ENCODE results near the gene ILKAP.
A peak's percentile ranks its signal among the peaks of the same experiment; 100 is the strongest.

ILKAP gene

DNA sequence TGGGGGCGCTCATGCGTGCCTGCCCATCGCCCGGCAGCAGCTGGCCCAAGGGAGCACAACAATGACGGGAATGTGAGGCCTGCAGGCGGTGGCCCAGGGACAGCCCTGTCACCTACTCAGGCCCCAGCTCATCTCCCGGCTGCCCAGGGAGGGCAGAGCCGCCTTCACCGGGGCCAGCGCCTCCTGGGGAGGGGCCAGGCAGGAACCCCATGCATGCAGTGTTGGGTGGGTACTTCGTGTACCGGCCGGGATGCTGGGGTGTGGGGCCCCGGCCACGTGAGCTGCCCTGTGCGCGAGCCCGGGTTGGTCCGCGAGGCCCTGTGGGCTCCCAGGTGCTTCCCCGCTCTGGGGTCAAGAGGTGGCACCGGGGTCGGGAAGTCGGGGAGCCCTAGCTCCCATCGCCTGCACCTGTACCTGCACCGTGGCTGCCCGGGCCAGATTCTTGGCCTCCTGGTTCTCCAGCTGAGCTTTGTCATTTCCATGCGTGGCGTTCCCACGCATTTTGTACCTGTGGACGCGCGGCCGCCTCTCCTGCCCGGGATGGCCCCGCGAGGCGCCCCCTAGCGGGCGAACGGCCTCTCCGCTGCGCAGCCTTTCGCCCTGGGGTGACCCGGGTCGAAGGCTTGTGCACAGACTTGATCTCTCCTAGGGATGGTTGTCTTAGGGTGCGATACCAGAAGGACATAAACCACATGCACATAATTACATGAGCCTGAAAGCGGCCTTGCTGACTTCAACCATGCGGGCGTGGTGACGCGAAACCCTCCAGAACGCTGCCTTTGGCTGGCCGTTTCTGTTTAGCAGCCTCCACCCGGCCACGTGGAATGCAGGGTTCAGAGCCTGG, 64.1 kb downstream of the ILKAP start:
- peak; percentile 50 for DNase-seq
- Mint-ChIP-seq H3K36me3 (no peaks in the 10 kb centered on the region), H3K27ac (no peak overlapping the region), H3K27me3 (no peaks in the 10 kb centered on the region), H3K4me1 (peaks cover 5% of the 10 kb centered on the region), H3K9me3 (no peaks in the 10 kb centered on the region), H3K4me3 (no peak overlapping the region)
- CTCF ChIA-PET = interaction anchor here (0.7 to 2.3 kb wide), 7 partner anchors 12 to 281 kb away, joined by 3 to 7 read pairs (median 4); no protein-coding TSS in a partner anchor

DNA sequence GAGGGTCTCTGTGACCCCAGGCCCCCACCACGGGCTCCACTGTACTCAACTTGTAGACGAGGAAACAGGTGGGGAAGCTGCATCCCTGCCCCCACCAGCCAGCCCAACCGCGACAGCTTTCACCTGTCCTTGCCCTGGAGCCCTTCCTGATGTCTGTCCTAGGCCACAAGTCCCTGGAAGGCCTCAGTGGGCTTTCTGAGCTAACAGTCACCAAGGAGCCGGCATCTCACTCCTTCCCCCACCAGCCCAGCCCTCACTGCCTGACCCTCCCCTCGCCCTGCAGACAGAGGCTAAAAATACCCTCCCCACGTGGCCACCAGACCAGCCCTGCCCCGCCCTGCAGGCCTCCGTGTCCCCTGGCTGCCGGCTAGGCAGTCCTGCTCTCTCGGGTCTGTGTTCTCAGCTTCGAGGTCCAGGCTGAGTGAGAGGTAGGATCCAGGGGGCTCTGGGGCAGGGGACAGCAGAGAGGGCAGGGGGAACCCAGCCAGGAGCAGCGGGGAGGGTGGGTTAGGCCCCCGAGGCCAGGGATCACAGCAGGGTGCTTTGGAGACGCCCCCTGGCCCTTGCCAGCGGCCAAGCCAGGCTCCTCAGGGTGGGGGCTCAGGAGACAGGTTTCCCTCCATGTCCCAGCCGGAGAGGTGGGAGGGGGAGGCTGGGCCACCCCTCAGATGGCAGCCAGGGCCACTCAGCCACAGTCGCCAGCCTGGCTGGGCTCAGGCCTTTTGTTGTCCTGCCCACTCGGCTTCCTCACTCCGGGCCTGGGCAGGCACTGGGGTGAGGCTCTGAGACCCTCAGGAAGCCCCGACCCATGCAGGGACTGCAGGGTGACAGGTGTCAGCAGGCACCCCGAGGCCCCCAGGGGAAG, 64.9 kb downstream of the ILKAP start, which contains the start of gene KLHL30:
KLHL30 (plus strand) TSS at position 338 of the 865 bp plus-strand sequence. CDS start 2,087 bp downstream, outside the sequence.
- H3K27me3 Mint-ChIP-seq = no peaks in the 10 kb centered on the region
- H3K9me3 Mint-ChIP-seq = no peaks in the 10 kb centered on the region
- DNase-seq = no peak
- no peak within 1 kb of the TSS for H3K27ac Mint-ChIP-seq
- CTCF ChIA-PET = interaction anchor here (0.7 to 2.3 kb wide), 8 partner anchors 11 to 280 kb away, joined by 3 to 7 read pairs (median 4); no protein-coding TSS in a partner anchor
- H3K36me3 Mint-ChIP-seq = no peaks in the 10 kb centered on the region
- H3K4me3 Mint-ChIP-seq = no peak within 1 kb of the TSS
- peaks cover 5% of the 10 kb centered on the region for H3K4me1 Mint-ChIP-seq

DNA sequence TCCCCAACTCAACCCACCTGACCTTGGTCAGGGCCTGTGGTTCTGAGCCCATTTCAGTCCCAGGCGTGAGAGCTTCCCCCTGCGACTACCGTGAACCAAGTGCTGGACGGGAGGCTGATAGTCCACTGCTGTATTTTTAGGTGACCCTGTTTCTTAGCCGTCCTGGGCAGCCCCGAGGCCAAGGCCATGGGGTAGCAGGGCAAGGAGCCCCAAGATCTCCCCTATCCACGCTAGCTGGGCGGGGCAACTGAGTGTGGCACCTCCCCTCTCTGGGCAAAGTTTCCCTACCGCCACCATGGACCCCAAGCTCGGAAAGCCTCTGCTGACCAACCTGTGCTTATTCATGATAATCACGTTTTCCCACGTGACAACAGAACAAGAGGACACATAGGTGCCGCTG, 65.6 kb downstream of the ILKAP start:
- Mint-ChIP-seq H3K27ac (no peak overlapping the region), H3K4me1 (peaks cover 5% of the 10 kb centered on the region), H3K4me3 (no peak overlapping the region), H3K27me3 (no peaks in the 10 kb centered on the region), H3K9me3 (no peaks in the 10 kb centered on the region), H3K36me3 (no peaks in the 10 kb centered on the region)
- CTCF ChIA-PET = interaction anchor here (1.0 to 2.2 kb wide), 4 partner anchors 11 to 218 kb away, joined by 3 to 4 read pairs (median 3); no protein-coding TSS in a partner anchor
- no peak for DNase-seq

DNA sequence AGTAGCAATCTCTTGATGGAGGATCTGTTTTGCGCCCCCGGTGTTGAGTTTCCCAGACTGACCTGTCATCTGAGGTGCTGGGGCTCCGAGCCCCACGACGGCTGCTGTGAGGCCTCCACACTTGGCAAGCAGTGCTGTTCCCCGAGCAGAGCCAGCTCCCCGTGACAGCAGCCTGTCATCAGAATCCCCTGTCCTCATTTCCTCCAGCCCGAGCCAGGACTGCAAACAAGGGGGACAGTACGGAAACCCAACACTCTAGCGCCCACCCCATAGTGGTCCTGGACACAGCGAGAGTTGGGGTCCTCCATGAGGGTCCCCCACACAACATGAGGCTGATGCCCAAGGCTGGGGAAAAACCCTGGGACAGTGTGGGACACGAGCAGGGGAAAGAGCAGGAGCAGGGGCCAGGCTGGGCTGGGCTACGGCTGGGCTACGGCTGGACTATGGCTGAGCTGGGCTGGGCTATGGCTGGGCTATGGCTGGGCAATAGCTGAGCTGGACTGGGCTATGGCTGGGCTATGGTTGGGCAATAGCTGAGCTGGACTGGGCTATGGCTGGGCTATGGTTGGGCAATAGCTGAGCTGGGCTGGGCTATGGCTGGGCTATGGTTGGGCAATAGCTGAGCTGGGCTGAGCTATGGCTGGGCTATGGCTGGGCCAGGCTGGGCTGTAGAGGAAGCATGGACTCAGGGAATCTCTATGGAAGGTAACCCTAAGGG, 66.5 kb downstream of the ILKAP start:
- H3K27ac Mint-ChIP-seq = no peak overlapping the region
- H3K4me3 Mint-ChIP-seq = no peak overlapping the region
- H3K4me1 Mint-ChIP-seq = peaks cover 5% of the 10 kb centered on the region
- no peaks in the 10 kb centered on the region for H3K9me3 Mint-ChIP-seq
- no peak for DNase-seq
- no peaks in the 10 kb centered on the region for H3K36me3 Mint-ChIP-seq
- CTCF ChIA-PET = interaction anchor here (1.0 to 2.2 kb wide), 4 partner anchors 10 to 217 kb away, joined by 3 to 4 read pairs (median 3); no protein-coding TSS in a partner anchor
- no peaks in the 10 kb centered on the region for H3K27me3 Mint-ChIP-seq

DNA sequence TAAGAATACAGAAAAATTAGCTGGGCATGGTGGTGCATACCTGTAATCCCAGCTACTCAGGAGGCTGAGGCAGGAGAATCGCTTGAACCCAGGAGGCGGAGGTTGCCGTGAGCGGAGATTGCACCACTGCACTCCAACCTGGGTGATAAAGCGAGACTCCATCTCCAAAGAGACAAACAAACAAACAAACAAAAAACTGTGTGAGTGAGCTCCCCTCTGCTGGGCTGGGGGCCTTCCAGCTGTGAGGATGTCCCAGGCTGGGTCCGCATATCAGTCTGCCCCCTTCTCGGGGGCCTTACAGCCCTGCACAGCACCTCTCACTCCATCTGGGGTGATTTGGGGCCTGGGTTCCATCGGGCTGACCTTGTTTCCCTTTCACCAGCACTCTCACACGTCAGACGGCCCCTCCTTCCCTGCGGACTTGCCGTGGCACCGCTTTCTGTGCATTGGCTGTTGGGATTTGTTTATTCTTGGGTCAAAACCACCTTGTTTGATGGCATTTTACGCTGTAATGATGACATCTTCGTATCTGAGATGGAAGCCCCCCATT, 67.8 kb downstream of the ILKAP start:
- CTCF ChIA-PET = interaction anchor here (2.8 kb wide), 1 partner anchor 167 kb away, joined by 8 read pairs; no protein-coding TSS in a partner anchor
- no peak overlapping the region for H3K4me3 Mint-ChIP-seq
- H3K36me3 Mint-ChIP-seq = no peaks in the 10 kb centered on the region

DNA sequence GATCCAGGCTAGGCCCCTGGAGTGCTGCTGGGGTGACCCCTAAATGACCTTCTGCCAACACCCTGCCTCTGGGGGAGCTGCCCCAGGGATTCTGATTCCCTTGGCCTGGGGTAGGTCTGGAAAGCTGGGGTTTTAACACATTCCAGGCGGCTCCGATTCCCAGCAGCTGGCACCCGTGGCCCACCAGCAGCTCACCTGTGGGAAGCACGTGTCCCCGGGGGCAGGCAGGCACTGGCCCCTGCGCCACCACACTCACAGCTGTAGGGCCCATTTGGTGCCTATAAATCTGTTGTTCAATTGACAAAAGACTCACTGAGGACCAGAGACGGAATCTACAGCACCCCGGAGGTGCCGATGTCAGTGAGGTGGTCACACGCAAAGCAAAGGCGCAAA, 69.1 kb downstream of the ILKAP start:
- DNase-seq = no peak
- H3K4me3 Mint-ChIP-seq = no peak overlapping the region
- H3K36me3 Mint-ChIP-seq = no peaks in the 10 kb centered on the region
- no peaks in the 10 kb centered on the region for H3K4me1 Mint-ChIP-seq
- no peak overlapping the region for H3K27ac Mint-ChIP-seq
- no peaks in the 10 kb centered on the region for H3K27me3 Mint-ChIP-seq
- CTCF ChIA-PET = interaction anchor here (2.8 kb wide), 1 partner anchor 166 kb away, joined by 8 read pairs; no protein-coding TSS in a partner anchor
- H3K9me3 Mint-ChIP-seq = no peaks in the 10 kb centered on the region

More for the DNA sequence above, 67.8 kb downstream of the ILKAP start:
- Mint-ChIP-seq H3K27ac (no peak overlapping the region), H3K27me3 (no peaks in the 10 kb centered on the region), H3K4me1 (no peaks in the 10 kb centered on the region), H3K9me3 (no peaks in the 10 kb centered on the region)
- no peak for DNase-seq

DNA sequence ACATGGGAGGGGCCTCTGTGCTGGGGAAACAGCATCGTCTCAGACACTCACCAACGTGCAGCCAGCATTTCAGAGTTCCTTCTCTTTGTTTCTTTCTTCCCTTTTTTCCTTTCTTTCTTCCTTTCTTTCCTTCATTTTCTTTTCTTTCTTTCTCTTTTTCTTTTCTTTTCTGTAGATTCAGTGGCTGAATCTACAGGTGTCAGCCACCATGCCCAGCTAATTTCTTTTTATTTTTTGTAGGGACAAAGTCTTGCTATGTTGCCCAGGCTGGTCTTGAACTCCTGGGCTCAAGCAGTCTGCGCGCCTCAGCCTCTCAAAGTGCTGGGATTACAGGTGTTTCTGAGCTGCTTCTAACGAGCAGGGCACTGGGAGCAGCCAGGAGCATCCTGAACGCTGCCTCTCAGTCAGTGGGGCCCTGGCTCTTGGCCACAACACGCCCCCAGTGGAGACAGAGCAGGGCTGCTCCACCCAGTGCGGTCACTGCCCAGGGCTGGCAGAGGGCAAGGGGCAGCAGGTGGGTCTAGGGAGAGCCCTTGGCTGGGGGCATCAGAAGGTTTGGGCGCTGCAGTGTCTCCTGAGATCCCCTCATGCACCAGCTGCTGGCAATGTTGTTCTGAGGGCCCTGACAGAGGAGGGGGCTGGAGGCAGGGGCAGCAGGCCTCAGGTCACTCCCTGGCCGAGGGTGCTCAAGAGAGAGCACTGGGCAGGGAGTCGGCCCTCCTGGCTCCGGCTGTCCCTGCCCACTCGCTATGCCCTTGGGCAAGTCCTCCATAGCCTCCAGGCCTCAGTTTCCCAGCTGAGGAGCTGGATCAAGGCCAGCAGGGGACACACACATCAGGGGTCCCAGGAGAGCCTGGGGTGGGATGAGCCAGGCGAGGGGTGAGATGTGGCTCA, 69.7 kb downstream of the ILKAP start:
- Mint-ChIP-seq H3K27ac (no peak overlapping the region), H3K27me3 (no peaks in the 10 kb centered on the region), H3K9me3 (no peaks in the 10 kb centered on the region)

DNA sequence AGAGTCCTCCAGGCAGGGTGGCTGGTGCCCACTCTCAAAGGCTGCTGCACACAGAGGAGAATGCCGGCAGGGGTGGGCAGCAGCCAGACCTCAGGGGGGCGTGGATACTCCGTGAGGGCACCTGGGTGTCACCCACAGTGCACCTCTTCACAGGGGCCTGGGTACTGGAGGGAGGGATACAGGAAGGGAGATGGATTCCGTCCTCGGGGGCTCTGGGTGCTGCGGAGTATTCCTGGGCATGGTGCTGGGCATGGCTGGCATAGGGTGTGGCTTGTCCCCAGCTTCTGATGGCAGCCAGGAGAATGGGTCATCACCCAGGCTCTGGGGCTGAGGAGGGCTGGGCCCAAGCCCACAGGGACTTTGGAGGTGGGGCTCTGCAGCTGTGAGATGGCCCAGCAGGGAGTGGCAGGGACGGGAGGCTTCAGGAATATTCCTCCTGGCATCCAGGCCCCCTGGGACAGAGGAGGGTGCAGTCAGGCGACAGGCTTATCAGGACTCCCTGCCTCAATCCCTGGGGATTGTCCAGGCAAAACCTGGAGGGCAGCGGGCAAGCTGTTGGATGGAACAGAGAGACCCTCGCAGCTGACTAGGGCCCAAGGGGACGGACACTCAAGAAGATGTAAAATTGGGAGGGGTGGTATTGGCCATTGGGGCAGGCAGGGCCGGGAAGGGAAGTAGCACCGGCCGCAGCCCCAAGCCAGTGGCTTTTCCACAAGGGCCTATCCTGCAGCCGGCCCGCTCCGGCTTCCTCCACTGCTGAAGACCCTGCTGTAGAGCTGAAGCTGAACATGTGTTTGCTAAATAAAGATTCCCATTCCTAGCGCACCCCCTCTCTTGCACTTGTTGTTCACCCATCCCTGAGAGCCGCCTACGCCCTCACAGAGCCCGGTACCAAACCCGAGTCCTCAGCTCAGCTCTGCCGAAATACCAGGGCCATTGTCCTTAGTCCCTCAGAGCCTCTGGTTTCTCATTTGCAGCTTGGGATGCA, 70.7 kb downstream of the ILKAP start:
- Mint-ChIP-seq H3K36me3 (no peaks in the 10 kb centered on the region), H3K4me3 (no peak overlapping the region), H3K27me3 (no peaks in the 10 kb centered on the region), H3K4me1 (no peaks in the 10 kb centered on the region), H3K9me3 (no peaks in the 10 kb centered on the region), H3K27ac (no peak overlapping the region)
- CTCF ChIA-PET = interaction anchor here (2.8 kb wide), 1 partner anchor 165 kb away, joined by 8 read pairs; no protein-coding TSS in a partner anchor
- no peak for DNase-seq

More for the DNA sequence above, 69.7 kb downstream of the ILKAP start:
- Mint-ChIP-seq H3K4me1 (no peaks in the 10 kb centered on the region), H3K36me3 (no peaks in the 10 kb centered on the region), H3K4me3 (no peak overlapping the region)
- CTCF ChIA-PET = interaction anchor here (2.8 kb wide), 1 partner anchor 166 kb away, joined by 8 read pairs; no protein-coding TSS in a partner anchor
- DNase-seq = no peak

DNA sequence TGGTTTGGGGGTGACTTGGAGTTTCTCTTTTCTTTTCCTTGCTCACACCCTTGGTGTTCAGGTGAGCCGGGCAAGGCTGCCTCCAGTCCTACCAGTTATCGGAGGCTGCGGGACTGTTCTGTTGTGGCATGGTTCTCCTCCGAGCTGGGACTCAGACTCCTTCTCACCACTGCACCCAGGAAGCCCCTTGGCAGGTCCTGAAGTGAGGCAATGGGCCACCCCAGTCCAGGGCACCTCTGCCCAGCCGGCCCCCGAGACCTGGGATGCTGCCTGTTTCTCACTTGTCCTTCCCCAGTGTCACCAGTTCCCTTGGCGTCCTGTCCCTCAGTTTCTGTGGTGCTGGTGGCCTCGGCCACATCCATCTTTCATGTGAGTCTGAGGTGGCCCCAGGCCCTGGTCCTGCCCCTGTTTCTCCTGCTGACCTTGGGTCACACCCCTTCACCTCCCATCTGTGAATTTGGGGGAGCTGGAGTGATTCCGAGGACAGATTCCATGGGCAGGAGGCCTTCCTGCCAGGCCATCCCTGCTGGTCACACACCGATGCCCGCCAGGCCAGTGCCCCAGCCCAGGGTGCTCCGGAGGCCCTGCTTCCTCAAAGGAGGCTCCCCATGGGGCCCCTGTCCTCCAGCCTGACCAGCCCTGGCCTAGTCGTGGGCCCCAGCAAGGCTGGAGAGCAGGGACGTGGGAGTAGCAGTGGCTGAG, 71.6 kb downstream of the ILKAP start:
- H3K9me3 Mint-ChIP-seq = no peaks in the 10 kb centered on the region
- no peaks in the 10 kb centered on the region for H3K27me3 Mint-ChIP-seq
- CTCF ChIA-PET = interaction anchor here (0.8 kb wide), 1 partner anchor 1020 kb away, joined by 3 read pairs; no protein-coding TSS in a partner anchor
- DNase-seq = no peak
- no peak overlapping the region for H3K4me3 Mint-ChIP-seq
- H3K4me1 Mint-ChIP-seq = no peaks in the 10 kb centered on the region
- no peak overlapping the region for H3K27ac Mint-ChIP-seq
- H3K36me3 Mint-ChIP-seq = no peaks in the 10 kb centered on the region

DNA sequence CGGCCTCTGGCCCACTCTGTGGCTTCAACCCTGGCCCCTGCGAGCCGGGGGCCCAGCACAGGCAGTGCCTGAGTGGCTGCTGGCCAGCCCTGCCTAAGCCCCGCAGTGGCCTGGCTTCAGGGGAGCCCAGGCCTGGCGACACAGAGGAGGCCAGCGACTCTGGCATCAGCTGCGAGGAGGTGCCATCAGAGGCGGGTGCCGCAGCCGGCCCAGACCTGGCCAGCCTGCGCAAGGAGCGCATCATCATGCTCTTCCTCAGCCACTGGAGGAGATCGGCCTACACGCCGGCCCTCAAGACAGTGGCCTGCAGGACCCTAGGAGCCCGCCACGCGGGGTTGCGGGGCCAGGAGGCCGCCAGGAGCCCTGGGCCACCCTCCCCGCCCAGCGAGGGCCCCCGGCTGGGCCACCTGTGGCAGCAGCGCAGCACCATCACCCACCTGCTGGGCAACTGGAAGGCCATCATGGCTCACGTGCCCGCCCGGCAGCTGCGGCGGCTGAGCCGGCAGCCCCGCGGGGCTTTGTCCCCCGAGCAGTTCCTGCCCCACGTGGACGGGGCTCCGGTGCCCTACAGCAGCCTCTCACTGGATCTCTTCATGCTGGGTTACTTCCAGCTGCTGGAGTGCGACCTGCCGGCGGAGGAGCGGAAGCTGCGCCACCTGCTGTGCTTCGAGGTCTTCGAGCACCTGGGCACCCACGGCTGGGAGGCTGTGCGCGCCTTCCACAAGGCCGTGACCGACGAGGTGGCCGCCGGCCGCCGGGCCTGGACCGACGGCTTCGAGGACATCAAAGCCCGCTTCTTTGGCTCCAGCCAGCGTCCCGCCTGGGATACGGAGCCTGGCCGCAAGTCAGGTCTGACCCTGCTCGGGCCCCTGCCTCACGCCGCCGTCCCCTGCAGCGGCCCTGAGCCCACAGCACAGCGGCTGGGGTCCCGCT, 72.5 kb downstream of the ILKAP start:
- Mint-ChIP-seq H3K4me3 (no peak overlapping the region), H3K4me1 (no peaks in the 10 kb centered on the region), H3K36me3 (no peaks in the 10 kb centered on the region), H3K27ac (no peak overlapping the region), H3K9me3 (no peaks in the 10 kb centered on the region), H3K27me3 (no peaks in the 10 kb centered on the region)
- CTCF ChIA-PET = interaction anchor here (0.8 to 1.1 kb wide), 2 partner anchors 22 to 1019 kb away, joined by 3 read pairs; no protein-coding TSS in a partner anchor
- DNase-seq = no peak

Measured in activated naive CD4-positive, alpha-beta T cell treated with anti-CD3 and anti-CD28 coated beads, Interleukin-2, amount 10 ng/mL, durations not matched to agents 7 days and 5 days (primary cell).